Thyroid gland (tissue), 4 donors: ENCODE data around the gene ASGR1.

Experiments
- CTCF ChIP-seq, 6 experiments: fragments of 200-600 bp in 3 of 6; fragments of 450-650 bp in 3 of 6; sonication (generic) in 3 of 6; IDR thresholded peaks; one replicate each; pipeline ENCODE4 v1.5.1; 2016 to 2019; ENCODE audit warnings: antibody characterized with exemption in 6 of 6, mild to moderate bottlenecking in 2 of 6, inconsistent platforms in 1 of 6, moderate library complexity in 1 of 6
- POLR2A ChIP-seq, 2 donors: fragments of 450-650 bp; IDR thresholded peaks; one replicate each; pipeline ENCODE4 v1.6.1; 2017; ENCODE audit warnings: antibody characterized with exemption in 2 of 2, mild to moderate bottlenecking in 2 of 2, moderate library complexity in 1 of 2

DNA sequence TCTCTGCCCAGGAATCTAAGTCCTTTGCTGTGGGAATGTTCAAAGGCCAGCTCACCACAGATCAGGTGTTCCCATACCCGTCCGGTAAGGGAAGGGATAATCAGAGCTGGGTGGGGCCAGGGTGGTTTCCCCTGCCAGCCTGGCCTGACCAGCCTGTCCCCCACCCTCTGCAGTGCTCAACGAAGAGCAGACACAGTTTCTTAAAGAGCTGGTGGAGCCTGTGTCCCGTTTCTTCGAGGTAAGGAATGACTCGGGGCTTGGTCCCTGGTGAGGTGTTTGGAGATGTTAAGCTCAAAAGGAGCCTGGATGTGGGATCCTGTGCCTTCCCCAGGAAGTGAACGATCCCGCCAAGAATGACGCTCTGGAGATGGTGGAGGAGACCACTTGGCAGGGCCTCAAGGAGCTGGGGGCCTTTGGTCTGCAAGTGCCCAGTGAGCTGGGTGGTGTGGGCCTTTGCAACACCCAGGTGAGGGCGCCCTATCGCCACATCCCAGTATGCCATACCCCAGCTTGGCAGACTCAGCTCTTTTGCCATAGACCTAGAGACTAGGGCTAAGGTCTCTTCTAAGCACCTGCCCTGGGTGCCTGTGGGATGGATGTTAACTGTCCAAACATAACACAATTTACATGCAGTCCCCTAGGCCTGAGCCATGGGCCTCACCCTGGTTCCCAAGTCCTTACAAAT, 41.6 kb upstream of the ASGR1 start:
- TF ChIP-seq CTCF (IDR thresholded peaks at IDR 0.05) (peak in 3 of 6 experiments; percentile 11 to 24 (median 19)), POLR2A (IDR thresholded peaks at IDR 0.05) (no peak)
